DMS79 treated with DMSO at 0.1 percent for 48 hours (cell line): ENCODE measurements around the gene MACROH2A1.

Experiments used
- DNase-seq: peaks from one replicate; lab custom pipeline; 2025; lab: John Stamatoyannopoulos, UW

The MACROH2A1 gene

GRCh38 chr5:135397084-135397483 is 1.9 kb downstream of the MACROH2A1 start:
- DNase-seq: no peak

- no peak for DNase-seq
Observed at GRCh38 chr5:135396459-135397055, 2.5 kb downstream of the MACROH2A1 start.

GRCh38 chr5:135395866-135396265 is 3.2 kb downstream of the MACROH2A1 start:
- DNase-seq: no peak

GRCh38 chr5:135395451-135395850 is 3.6 kb downstream of the MACROH2A1 start:
- no peak for DNase-seq

GRCh38 chr5:135394095-135394494 is 4.9 kb downstream of the MACROH2A1 start:
- DNase-seq: no peak

- DNase-seq: no peak
Observed at GRCh38 chr5:135393691-135394090, 5.3 kb downstream of the MACROH2A1 start.

- DNase-seq: no peak
Observed at GRCh38 chr5:135393229-135393628, 5.8 kb downstream of the MACROH2A1 start.

GRCh38 chr5:135392256-135392655 is 6.8 kb downstream of the MACROH2A1 start:
- DNase-seq: no peak

GRCh38 chr5:135391869-135392255 is 7.2 kb downstream of the MACROH2A1 start:
- DNase-seq: no peak

- DNase-seq: no peak
Observed at GRCh38 chr5:135391116-135391868, 7.7 kb downstream of the MACROH2A1 start.

GRCh38 chr5:135388860-135389435 is 10.1 kb downstream of the MACROH2A1 start:
- no peak for DNase-seq

GRCh38 chr5:135387629-135387960 is 11.4 kb downstream of the MACROH2A1 start:
- no peak for DNase-seq

GRCh38 chr5:135386886-135387628 is 12.0 kb downstream of the MACROH2A1 start:
- DNase-seq: no peak

- DNase-seq: no peak
Observed at GRCh38 chr5:135386096-135386495, 12.9 kb downstream of the MACROH2A1 start.

- no peak for DNase-seq
Observed at GRCh38 chr5:135385576-135385975, 13.5 kb downstream of the MACROH2A1 start.

- DNase-seq: no peak
Observed at GRCh38 chr5:135384898-135385297, 14.1 kb downstream of the MACROH2A1 start.

GRCh38 chr5:135383803-135384495 is 15.1 kb downstream of the MACROH2A1 start:
- no peak for DNase-seq

- no peak for DNase-seq
Observed at GRCh38 chr5:135382981-135383380, 16.1 kb downstream of the MACROH2A1 start.

GRCh38 chr5:135382106-135382790 is 16.8 kb downstream of the MACROH2A1 start:
- no peak for DNase-seq

GRCh38 chr5:135379046-135379654 is 19.9 kb downstream of the MACROH2A1 start:
- DNase-seq: no peak
